GM11168 (cell line): ENCODE results near the gene DNAH10.

Experiments
- in situ Hi-C: fragments of 300-500 bp; cut with MboI; formaldehyde crosslinking; loops from one replicate; pipeline ENCODE4 v1.12.0; 2022; ENCODE audit warnings: low sequenced_read_pairs; ENCODE audit not compliant: unreplicated experiment

DNAH10 gene

GRCh38 chr12:123928897-123929296 lies 166.8 kb downstream of the DNAH10 start:
- in situ Hi-C loops = no loop called here

GRCh38 chr12:123929946-123930583 lies 168.0 kb downstream of the DNAH10 start:
- in situ Hi-C loops = no loop called here

GRCh38 chr12:123931686-123932321 lies 169.7 kb downstream of the DNAH10 start:
- in situ Hi-C loops = no loop called here

- in situ Hi-C loops = no loop called here
Measured at GRCh38 chr12:123933214-123933613, 171.1 kb downstream of the DNAH10 start.

GRCh38 chr12:123934016-123934620 lies 172.0 kb downstream of the DNAH10 start:
- in situ Hi-C loops = no loop called here

GRCh38 chr12:123934829-123935228 lies 172.7 kb downstream of the DNAH10 start:
- in situ Hi-C loops = no loop called here

- in situ Hi-C loops = no loop called here
Measured at GRCh38 chr12:123935956-123936355, 173.9 kb downstream of the DNAH10 start.

GRCh38 chr12:123936471-123936870 lies 174.4 kb downstream of the DNAH10 start:
- in situ Hi-C loops = no loop called here

- in situ Hi-C loops = no loop called here
Measured at GRCh38 chr12:123936956-123937706, 175.0 kb downstream of the DNAH10 start.

- in situ Hi-C loops = no loop called here
Measured at GRCh38 chr12:123937707-123938591, 175.8 kb downstream of the DNAH10 start.

- in situ Hi-C loops = no loop called here
Measured at GRCh38 chr12:123938679-123939480, 176.8 kb downstream of the DNAH10 start.

- in situ Hi-C loops = no loop called here
Measured at GRCh38 chr12:123939716-123940626, 177.9 kb downstream of the DNAH10 start.

- in situ Hi-C loops = no loop called here
Measured at GRCh38 chr12:123940627-123940966, 178.5 kb downstream of the DNAH10 start.

- in situ Hi-C loops = no loop called here
Measured at GRCh38 chr12:123941000-123941399, 178.9 kb downstream of the DNAH10 start.

GRCh38 chr12:123941624-123942237 lies 179.6 kb downstream of the DNAH10 start:
- in situ Hi-C loops = no loop called here

GRCh38 chr12:123942238-123942653 lies 180.1 kb downstream of the DNAH10 start:
- in situ Hi-C loops = no loop called here

- in situ Hi-C loops = no loop called here
Measured at GRCh38 chr12:123942911-123943648, 181.0 kb downstream of the DNAH10 start.
